IMR-90 (cell line): ENCODE data around the gene EGLN3. TPM values are rescaled to one million over a fixed set of nuclear protein-coding genes. Genes with fewer than 3 reads are reported as not detected.

ENCODE experiments used
- ATAC-seq: fragments of 200-7000 bp; cut with Tn5 transposase; 2 replicates; pipeline ENCODE4 v1.9.1; 2020; ENCODE audit warnings: low read depth, mild to moderate bottlenecking, moderate library complexity
- BruUV-seq: library from RNA; stranded (reverse); fragments of 400-500 nt; replicated peaks from 2 replicates; lab custom pipeline; 2021; lab: Mats Ljungman, UMichigan
- CTCF ChIA-PET: fragments of 300-600 bp; formaldehyde crosslinking; extraction: SDS; loops from one replicate; lab custom pipeline; 2021; ENCODE audit warnings: antibody characterized with exemption; lab: Yijun Ruan, JAX
- POLR2A ChIA-PET: fragments of 300-600 bp; sonication (Branson Sonifier 250); formaldehyde crosslinking; loops from one replicate; lab custom pipeline; 2022; ENCODE audit warnings: antibody characterized with exemption; ENCODE audit not compliant: unreplicated experiment; lab: Charles Lee
- DNase-seq: peaks from one replicate; pipeline ENCODE4 v3.0.0; 2013
- H2AFZ ChIP-seq: replicated peaks from 2 replicates; pipeline ENCODE3; 2013; ENCODE audit warnings: low read length, mild to moderate bottlenecking; ENCODE audit not compliant: poor library complexity
- H2AK5ac ChIP-seq: 2 replicates; pipeline ENCODE4 v1.6.1; 2013; ENCODE audit warnings: low read depth, low read length, inconsistent platforms
- H2AK9ac ChIP-seq: replicated peaks from 2 replicates; pipeline ENCODE3; 2013; ENCODE audit warnings: mild to moderate bottlenecking, low read depth, low read length, moderate library complexity; ENCODE audit not compliant: poor library complexity
- H2BK120ac ChIP-seq: 2 replicates; pipeline ENCODE4 v1.6.1; 2013; ENCODE audit warnings: low read depth, low read length, inconsistent platforms
- H2BK15ac ChIP-seq: 3 replicates; pipeline ENCODE4 v1.6.1; 2013; ENCODE audit warnings: low read depth, low read length, inconsistent platforms
- H2BK20ac ChIP-seq: 2 replicates; pipeline ENCODE4 v1.6.1; 2013; ENCODE audit warnings: low read depth, mild to moderate bottlenecking, inconsistent platforms, low read length, moderate library complexity
- H2BK5ac ChIP-seq: 2 replicates; pipeline ENCODE4 v1.6.1; 2013; ENCODE audit warnings: mild to moderate bottlenecking, low read depth, low read length, inconsistent platforms; ENCODE audit not compliant: poor library complexity, severe bottlenecking
- H3K14ac ChIP-seq: replicated peaks from 2 replicates; pipeline ENCODE4 v1.6.1; 2013; ENCODE audit warnings: low read depth, low read length, inconsistent platforms
- H3K18ac ChIP-seq: 2 replicates; pipeline ENCODE4 v1.6.1; 2013; ENCODE audit warnings: low read depth, low read length, control low read depth
- H3K23ac ChIP-seq: 2 replicates; pipeline ENCODE4 v1.6.1; 2013; ENCODE audit warnings: low read depth, low read length, inconsistent platforms
- H3K27ac ChIP-seq: 2 replicates; pipeline ENCODE4 v1.5.1; 2013; ENCODE audit warnings: mild to moderate bottlenecking, control low read depth, low read length; ENCODE audit not compliant: insufficient read depth
- H3K27me3 ChIP-seq: 2 replicates; pipeline ENCODE4 v1.6.1; 2013; ENCODE audit warnings: low read length; ENCODE audit not compliant: control insufficient read depth, insufficient read depth
- H3K36me3 ChIP-seq: 2 replicates; pipeline ENCODE4 v1.6.1; 2013; ENCODE audit warnings: low read length, mixed read lengths; ENCODE audit not compliant: control insufficient read depth, insufficient read depth
- H3K4ac ChIP-seq: 2 replicates; pipeline ENCODE4 v1.6.1; 2013; ENCODE audit warnings: low read depth, low read length, inconsistent platforms
- H3K4me1 ChIP-seq: 2 replicates; pipeline ENCODE4 v1.6.1; 2013; ENCODE audit warnings: low read length, mixed read lengths; ENCODE audit not compliant: control insufficient read depth, insufficient read depth
- H3K4me2 ChIP-seq: 2 replicates; pipeline ENCODE4 v1.6.1; 2013; ENCODE audit warnings: low read depth, mild to moderate bottlenecking, control low read depth, low read length, moderate library complexity
- H3K4me3 ChIP-seq: 2 replicates; pipeline ENCODE4 v1.5.1; 2013; ENCODE audit warnings: low read depth, mild to moderate bottlenecking, control low read depth, low read length, moderate library complexity; ENCODE audit not compliant: insufficient read depth
- H3K56ac ChIP-seq: 2 replicates; pipeline ENCODE4 v1.6.1; 2013; ENCODE audit warnings: low read length, inconsistent platforms; ENCODE audit not compliant: insufficient read depth; ENCODE audit errors: extremely low read depth
- H3K79me1 ChIP-seq, 2 experiments: 2 replicates each; pipeline ENCODE4 v1.6.1; 2013; ENCODE audit warnings: low read length in 2 of 2, inconsistent platforms in 1 of 2, low read depth in 1 of 2
- H3K9ac ChIP-seq: 2 replicates; pipeline ENCODE4 v1.6.1; 2013; ENCODE audit warnings: low read depth, low read length, control low read depth
- H3K9me1 ChIP-seq: 2 replicates; pipeline ENCODE4 v1.6.1; 2013; ENCODE audit warnings: low read length, inconsistent platforms; ENCODE audit not compliant: insufficient read depth
- H3K9me3 ChIP-seq: 2 replicates; pipeline ENCODE4 v1.6.1; 2013; ENCODE audit warnings: low read length; ENCODE audit not compliant: control insufficient read depth, insufficient read depth
- H4K20me1 ChIP-seq: 2 replicates; pipeline ENCODE4 v1.6.1; 2013; ENCODE audit warnings: low read length, inconsistent platforms; ENCODE audit not compliant: insufficient read depth
- H4K5ac ChIP-seq: 2 replicates; pipeline ENCODE4 v1.6.1; 2013; ENCODE audit warnings: mild to moderate bottlenecking, low read depth, low read length, control low read depth
- H4K8ac ChIP-seq, 2 experiments: 2 replicates each; pipeline ENCODE4 v1.6.1; 2013; ENCODE audit warnings: low read depth in 2 of 2, low read length in 2 of 2, control low read depth in 1 of 2, inconsistent platforms in 1 of 2
- H4K91ac ChIP-seq: 2 replicates; pipeline ENCODE4 v1.6.1; 2013; ENCODE audit warnings: low read depth, low read length, inconsistent platforms; ENCODE audit not compliant: insufficient read depth
- NFE2L2 ChIP-seq: fragments of 150-350 bp; IDR thresholded peaks from 2 replicates; pipeline ENCODE4 v1.6.1; 2016; ENCODE audit warnings: low read depth, mild to moderate bottlenecking, low read length
- WGBS, 2 experiments: methylation state at CpG; one replicate each; pipeline versions ENCODE4 v1.1.5 to v1.1.7; 2013; ENCODE audit warnings: missing lambda C conversion rate in 2 of 2; ENCODE audit not compliant: insufficient read length in 1 of 2; ENCODE audit errors: extremely low coverage in 2 of 2; 5-methylcytosine and 5-hydroxymethylcytosine counted together
- dilution Hi-C: fragments of 300-500 bp; cut with HindIII; formaldehyde crosslinking; loops from one replicate; pipeline ENCODE4 v1.14.3; 2018; ENCODE audit warnings: low sequenced_read_pairs; ENCODE audit not compliant: unreplicated experiment
- in situ Hi-C: fragments of 300-500 bp; cut with MboI; formaldehyde crosslinking; loops from 3 replicates; pipeline ENCODE4 v1.14.3; 2019; ENCODE audit warnings: low sequenced_read_pairs, inconsistent platforms, mixed read lengths
- intact Hi-C: fragments of 100-400 bp; cut with micrococcal nuclease; formaldehyde crosslinking; loops from 2 replicates; pipeline ENCODE4 v1.10.0; 2022
- polyA plus RNA-seq, 3 experiments: library from polyadenylated mRNA; depleted of rRNA; stranded (reverse); fragments of >200 nt; gene quantifications; 2 replicates each; pipeline ENCODE4 v1.2.3, GENCODE V29; 2012; ENCODE audit warnings: low replicate concordance in 1 of 3
- total RNA-seq: library from RNA; depleted of rRNA; stranded (reverse); fragments of >200 nt; gene quantifications from 2 replicates; pipeline ENCODE4 v1.2.3, GENCODE V29; 2012

EGLN3 gene
- total and polyA plus RNA-seq, 2 of the 4 experiments (the other 2 are of a cell fraction) = under 0.01 to 0.03 TPM

GRCh38 chr14:33990790-33991189, 39.9 kb upstream of the EGLN3 start:
- no peak for ATAC-seq
- dilution Hi-C loops (no loop called here), in situ Hi-C loops (no loop called here), intact Hi-C loops (no loop called here)
- Histone ChIP-seq H2BK15ac (no peak overlapping the region), H2AK5ac (no peak overlapping the region), H3K4me2 (no peak overlapping the region), H2AK9ac (no peak overlapping the region), H3K4ac (no peak overlapping the region), H2BK120ac (no peak overlapping the region), H2AFZ (no peak overlapping the region), H3K14ac (no peak overlapping the region), H4K20me1 (no peaks in the 10 kb centered on the region), H3K4me1 (no peaks in the 10 kb centered on the region; the same call in 1 of the 2 replicates), H3K9me3 (peaks cover under 1% of the 10 kb centered on the region; the same call in 1 of the 2 replicates), H3K4me3 (no peak overlapping the region), H2BK20ac (no peak overlapping the region), H3K36me3 (no peaks in the 10 kb centered on the region), H3K23ac (no peak overlapping the region), H4K5ac (no peak overlapping the region), H3K27me3 (no peaks in the 10 kb centered on the region), H3K79me1 (no peaks in the 10 kb centered on the region), H3K56ac (no peak overlapping the region), H3K18ac (no peak overlapping the region), H2BK5ac (no peak overlapping the region), H3K9ac (no peak overlapping the region), H4K91ac (no peak overlapping the region), H3K27ac (no peak overlapping the region), H4K8ac (no peak overlapping the region; a peak in 1 of 4 replicates), H3K9me1 (no peaks in the 10 kb centered on the region)
- no peak for DNase-seq
- ChIA-PET POLR2A (no interaction called here), CTCF (interaction anchor here (0.7 kb wide), 1 partner anchor 1824 kb away, joined by 3 read pairs; no protein-coding TSS in a partner anchor)
- BruUV-seq = no TSS peak
- no peak for TF ChIP-seq NFE2L2
- no CpG with 5 or more reads among the region's 1 CpG for WGBS, 2 experiments
